ENCODE measurements around the gene GPHA2.
"Not testable (repeated sequence)": the region's sequence is repeated elsewhere in the genome, so short reads cannot be mapped to it uniquely, and the experiment has no call there.

GPHA2 gene, protein sequence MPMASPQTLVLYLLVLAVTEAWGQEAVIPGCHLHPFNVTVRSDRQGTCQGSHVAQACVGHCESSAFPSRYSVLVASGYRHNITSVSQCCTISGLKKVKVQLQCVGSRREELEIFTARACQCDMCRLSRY

DNA sequence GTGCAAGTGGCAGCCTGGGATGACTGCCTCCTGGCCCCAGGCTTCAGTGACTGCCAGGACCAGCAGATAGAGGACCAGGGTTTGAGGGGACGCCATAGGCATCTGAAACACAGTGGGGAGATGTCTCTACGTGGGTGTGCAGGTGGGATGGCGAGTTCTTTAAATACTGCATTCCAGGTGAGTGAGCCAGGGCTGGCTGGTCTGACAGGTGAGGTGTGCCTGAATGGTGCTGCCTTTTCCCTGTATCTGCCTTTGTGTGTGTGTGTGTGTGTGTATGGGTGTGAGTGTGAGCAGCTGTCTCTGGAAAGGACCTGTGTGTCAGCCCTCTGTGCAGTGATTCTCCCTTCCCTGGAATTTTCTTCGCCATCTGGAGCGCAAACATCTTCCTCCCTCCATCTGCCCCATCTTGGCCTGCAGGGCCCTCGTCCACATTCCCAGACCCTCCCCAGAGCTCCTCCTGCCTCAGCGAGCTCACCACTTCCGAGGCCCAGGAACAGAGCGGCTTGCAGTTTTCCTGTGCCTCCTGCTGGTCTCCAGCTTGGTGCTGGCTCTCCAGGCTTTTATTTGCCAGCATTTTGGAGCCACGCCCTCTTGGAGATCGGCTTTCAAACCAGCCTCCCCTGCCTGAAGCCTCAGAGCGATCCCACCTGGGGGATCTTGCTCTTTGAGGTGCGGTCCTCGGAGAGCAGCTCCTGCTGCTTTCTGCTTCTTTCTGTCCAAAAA is at the start of gene GPHA2:
TSS of gene GPHA2 (minus strand) at position 535 of the 723 bp plus-strand sequence. CDS start at position 102, 433 bp downstream.
- DNase-seq: no peak

DNA sequence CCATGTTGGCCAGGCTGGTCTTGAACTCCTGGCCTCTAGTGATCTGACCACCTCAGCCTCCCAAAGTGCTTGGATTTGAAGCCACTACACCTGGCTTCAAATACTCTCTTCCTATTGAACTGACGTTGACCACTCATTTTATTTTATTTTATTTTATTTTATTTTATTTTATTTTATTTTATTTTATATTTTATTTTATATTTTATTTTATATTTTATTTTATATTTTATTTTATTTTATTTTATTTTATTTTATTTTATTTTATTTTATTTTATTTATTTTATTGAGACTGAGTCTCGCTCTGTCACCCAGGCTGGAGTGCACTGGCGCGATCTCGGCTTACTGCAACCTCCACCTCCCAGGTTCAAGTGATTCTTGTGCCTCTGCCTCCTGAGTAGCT is 47.6 kb upstream of the GPHA2 start:
- DNase-seq: not testable (repeated sequence)

- DNase-seq: no peak
Observed at GRCh38 chr11:64976651-64977050, 41.0 kb upstream of the GPHA2 start.

DNA sequence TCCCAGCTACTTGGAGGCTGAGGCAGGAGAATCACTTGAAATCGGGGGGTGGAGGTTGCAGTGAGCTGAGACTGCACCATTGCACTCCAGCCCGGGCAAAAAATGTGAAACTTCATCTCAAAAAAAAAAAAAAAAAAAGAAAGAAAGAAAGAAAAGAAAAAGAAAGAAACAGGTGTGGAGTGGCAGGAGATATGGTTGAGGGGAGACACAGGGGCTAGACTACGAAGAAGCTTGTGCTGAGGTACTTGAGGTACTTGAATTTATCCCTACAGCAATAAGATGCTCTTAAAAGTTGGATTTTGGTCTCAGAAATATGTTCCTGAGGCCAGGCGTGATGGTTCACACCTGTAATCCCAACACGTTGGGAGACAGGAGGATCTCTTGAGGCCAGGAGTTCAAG is 38.4 kb upstream of the GPHA2 start:
- no peak for DNase-seq

- DNase-seq: peak; percentile 91 to 92
Observed at GRCh38 chr11:64971421-64972233, 35.9 kb upstream of the GPHA2 start, which contains the start of gene MAJIN. TSS of gene MAJIN (minus strand) at chr11:64972108. CDS start at chr11:64959405, 12,703 bp downstream.

DNA sequence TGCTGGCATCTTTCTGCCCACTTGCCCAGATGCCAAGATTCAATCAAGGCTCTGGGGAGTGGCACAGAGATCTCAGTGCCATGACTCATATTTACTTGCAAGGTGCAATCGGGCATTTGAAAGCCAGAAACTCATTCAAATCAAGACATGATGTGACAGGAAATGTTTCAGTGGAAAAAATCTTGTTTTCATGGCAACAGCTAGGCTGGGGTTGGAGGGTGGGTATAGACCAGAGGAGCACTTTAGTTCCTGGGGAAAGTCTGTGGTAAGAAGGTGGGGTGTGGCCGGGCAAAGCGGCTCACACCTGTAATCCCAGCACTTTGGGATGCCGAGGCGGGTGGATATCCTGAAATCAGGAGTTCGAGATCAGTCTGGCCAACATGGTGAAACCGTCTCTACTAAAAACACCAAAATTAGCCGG is 35.0 kb upstream of the GPHA2 start:
- no peak for DNase-seq

- DNase-seq: no peak
Observed at GRCh38 chr11:64969209-64969608, 33.5 kb upstream of the GPHA2 start.

GRCh38 chr11:64967375-64967774 is 31.7 kb upstream of the GPHA2 start:
- no peak for DNase-seq

DNA sequence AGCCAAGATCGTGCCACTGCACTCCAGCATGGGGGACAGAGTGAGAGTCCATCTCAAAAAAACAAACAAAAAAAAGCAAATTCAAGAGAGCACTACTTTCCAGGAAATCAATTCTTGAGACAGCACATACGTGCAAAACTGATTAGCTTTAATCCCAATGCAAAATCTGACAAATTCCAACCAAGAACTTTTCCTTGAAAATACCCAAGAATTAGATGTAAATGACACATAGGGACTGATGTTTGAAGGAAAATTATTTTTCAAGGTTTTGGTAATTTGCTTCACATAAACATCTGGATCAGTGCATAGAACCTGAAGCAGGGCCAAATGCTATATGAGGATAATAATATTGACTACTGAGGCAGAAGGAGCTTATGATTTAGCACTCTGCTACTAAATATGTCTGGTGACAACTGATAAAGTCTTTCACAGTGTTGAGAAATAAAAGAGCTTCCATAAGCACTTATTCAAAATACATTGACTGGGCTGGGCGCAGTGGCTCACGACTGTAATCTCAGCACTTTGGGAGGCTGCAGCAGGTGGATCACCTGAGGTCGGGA is 27.5 kb upstream of the GPHA2 start:
- no peak for DNase-seq

GRCh38 chr11:64960719-64961118 is 25.0 kb upstream of the GPHA2 start:
- DNase-seq: no peak

GRCh38 chr11:64959498-64959897 is 23.8 kb upstream of the GPHA2 start:
- no peak for DNase-seq

DNA sequence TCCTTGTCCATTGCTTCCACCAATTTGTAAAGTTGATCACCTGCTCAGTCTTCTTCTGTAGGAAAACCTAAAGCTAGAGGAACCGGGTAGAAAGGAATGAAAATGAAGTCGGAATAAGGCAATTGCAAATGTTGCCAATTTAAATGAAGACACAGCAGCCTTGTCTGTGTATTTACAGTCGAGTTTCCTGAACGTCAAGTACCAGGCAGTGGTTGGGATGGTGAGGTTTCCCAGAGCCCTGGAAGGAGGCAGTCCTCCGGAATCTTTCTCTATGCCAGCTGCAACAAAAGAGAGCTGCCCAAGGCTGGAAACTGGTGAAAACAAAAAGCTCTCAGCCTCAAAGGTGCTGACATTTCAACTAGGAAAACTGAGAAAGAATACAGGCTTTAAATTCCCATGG is 18.5 kb upstream of the GPHA2 start:
- no peak for DNase-seq

- DNase-seq: no peak
Observed at GRCh38 chr11:64951529-64951928, 15.8 kb upstream of the GPHA2 start.

DNA sequence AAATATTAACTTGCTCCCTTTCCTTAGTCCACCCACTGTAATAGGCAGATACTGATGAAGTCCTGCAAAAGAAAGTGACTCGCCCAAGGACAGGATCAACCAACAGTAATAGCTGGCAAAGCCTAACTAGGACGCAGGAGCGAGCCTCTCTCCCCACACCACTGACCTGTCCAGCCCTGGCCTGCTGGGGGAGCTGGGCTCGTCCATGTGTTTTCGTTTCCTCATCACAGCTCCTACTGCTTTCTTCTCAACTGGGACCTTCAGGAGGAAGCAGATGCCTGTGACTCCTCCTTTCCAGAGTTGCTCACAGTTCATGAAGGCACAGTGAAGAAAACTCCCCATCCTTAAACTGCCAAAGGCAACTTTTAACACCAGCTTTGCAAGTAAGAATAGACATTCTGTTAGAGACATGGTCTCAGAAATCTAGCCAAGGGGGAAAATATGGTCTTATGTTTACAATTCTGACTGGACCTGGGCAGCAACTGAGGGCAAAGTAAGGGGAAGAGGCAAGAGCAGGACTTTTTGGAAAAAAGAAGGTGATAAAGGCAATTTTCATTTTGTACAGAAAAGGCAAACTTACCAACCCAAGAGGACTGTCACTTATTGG is 11.6 kb upstream of the GPHA2 start:
- DNase-seq: no peak

- DNase-seq: no peak
Observed at GRCh38 chr11:64936539-64936938, 846 bp upstream of the GPHA2 start.

DNA sequence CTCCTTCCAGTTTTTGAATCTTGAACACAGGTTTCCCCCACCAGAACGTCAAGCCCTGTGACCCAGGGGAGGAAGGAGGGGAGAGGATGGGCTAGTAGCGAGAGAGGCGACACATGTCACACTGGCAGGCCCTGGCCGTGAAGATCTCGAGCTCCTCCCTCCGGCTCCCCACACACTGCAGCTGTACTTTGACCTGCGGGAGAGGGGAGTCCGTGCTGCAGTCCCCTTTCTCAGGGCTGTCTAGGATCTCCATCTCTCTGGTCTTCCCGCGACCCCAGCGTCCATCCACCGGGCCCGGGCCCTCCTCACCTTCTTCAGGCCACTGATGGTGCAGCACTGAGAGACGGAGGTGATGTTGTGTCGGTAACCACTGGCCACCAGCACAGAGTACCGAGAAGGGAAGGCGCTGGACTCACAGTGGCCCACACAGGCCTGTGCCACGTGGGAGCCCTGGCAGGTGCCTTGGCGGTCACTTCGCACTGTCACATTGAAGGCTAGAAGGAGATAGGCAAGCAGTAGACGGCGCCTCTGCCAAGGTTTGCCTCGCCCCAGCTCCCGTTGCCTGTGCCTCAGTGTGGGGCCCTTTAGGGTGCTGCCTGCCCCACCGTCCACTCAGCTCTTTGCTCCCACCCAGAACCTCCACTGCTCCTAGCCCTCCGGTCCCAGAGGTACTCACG is 873 bp downstream of the GPHA2 start:
- DNase-seq: no peak

DNA sequence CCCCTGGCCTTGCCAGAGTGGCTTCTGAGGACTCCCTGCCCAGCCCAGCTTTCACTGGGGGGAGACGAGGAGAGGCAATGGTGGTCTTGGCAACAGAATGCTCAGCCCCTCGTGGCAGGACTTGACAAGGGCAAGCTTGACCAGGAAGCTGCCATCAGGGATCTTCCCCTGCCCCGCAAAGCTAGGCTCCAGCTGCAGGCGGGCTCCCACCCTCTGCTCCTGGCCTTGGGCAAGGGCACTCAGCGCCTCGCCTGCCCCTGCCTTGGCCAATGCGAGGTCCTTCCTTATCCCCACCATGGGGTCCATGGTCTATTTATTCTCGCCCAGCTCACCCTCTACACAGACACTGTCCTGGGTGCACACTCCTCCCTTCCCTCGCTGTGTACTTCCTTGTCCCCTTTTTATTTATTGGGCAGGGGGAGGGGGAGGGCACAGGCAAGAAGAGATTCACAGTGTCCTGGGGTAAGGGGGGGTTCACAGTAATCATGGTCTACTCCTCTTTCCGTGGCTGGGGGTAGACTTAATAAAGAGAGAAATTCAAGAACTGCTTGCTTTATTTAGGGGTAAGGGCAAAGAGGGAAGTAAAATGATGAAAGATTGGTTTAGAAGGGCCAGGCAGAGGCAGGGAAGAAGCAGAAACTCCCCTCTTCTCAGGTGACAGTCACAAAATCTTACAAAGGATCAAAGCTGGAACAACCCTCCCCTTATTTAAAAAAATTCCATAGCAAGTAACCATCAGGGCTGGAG is 1.6 kb downstream of the GPHA2 start:
- DNase-seq: no peak

DNA sequence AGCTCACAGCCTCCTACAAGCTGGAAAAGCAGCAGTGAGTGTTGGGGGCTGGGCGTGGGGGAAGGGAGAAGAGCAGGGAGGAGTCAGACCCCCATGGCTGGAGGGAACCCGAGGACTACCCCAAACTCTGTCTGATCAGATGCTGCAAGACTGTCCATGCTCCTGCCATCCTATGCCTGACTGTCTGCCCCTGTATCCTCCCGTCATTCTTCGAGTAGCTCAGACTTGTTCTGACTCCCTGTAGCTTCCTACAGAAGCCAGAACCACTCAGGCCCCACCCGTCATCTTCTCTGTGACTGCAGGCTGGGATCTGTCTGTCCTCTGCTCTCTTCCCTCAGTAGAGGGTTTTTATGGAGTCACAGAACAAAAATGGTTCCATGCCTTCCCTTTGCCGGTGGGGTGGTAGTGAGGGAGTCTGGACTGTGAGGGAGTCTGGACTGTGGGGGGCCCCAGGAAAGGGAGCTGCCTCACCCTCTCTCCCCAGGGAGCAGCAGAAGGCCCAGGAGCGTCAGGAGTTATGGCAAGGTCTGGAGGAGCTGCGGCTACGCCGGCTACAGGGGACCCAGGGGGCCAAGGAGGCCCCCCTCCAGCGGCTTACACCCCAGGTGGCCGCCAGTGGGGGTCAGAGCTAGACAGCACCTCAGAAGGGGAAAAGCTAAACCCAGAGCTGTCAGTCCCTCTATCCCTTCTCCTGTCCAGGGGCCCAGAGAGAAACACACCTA is 2.3 kb downstream of the GPHA2 start:
- DNase-seq: no peak

GRCh38 chr11:64932324-64932723 is 3.4 kb downstream of the GPHA2 start:
- no peak for DNase-seq

DNA sequence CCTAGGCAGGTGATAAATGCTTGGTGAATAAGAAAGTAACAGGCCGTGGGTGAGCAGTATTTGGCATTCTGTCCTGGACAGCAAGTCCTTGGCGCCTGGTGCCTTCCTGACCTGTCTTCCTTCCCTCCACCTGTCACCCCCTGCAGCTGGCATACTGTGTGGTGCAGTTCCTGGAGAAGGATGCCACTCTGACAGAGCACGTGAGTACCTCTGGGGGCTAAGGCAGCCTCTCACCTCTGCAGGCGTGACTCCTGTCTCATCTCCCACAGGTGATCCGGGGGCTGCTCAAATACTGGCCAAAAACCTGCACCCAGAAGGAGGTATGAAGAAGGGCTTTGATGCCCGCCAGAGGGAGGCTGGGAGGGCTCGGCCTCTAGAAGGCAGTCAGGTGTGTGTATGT is 4.4 kb downstream of the GPHA2 start:
- DNase-seq: no peak

- no peak for DNase-seq
Observed at GRCh38 chr11:64930340-64930739, 5.4 kb downstream of the GPHA2 start.

Measured in CD4-positive, alpha-beta T cell treated with Interleukin-1 beta for 1 hour (primary cell).